Loucy (cell line): ENCODE data around the gene GAB2.

Source experiments
- H2AFZ ChIP-seq: fragments of 200-600 bp; sonication (generic); 2 replicates; pipeline ENCODE4 v1.6.0; 2016; ENCODE audit warnings: antibody characterized with exemption, mild to moderate bottlenecking, low read length, moderate library complexity
- H3F3A ChIP-seq: fragments of 200-600 bp; 2 replicates; pipeline ENCODE4 v1.6.0; 2016; ENCODE audit warnings: antibody characterized with exemption, low read depth, mild to moderate bottlenecking
- H3K27me3 ChIP-seq: fragments of 200-600 bp; sonication (generic); 2 replicates; pipeline ENCODE4 v1.6.1; 2014; ENCODE audit warnings: low read length, mild to moderate bottlenecking; ENCODE audit not compliant: insufficient read depth, poor library complexity, severe bottlenecking
- H3K36me3 ChIP-seq: fragments of 200-600 bp; sonication (generic); 2 replicates; pipeline ENCODE4 v1.6.1; 2016; ENCODE audit warnings: low read length; ENCODE audit not compliant: insufficient read depth
- H3K4me1 ChIP-seq: fragments of 200-600 bp; sonication (generic); 2 replicates; pipeline ENCODE4 v1.5.1; 2014; ENCODE audit warnings: low read length, mild to moderate bottlenecking; ENCODE audit not compliant: insufficient read depth, poor library complexity, severe bottlenecking
- H3K4me2 ChIP-seq: fragments of 200-600 bp; sonication (generic); 2 replicates; pipeline ENCODE4 v1.6.0; 2014; ENCODE audit warnings: antibody characterized with exemption, low read length, low read depth, mild to moderate bottlenecking; ENCODE audit not compliant: poor library complexity, severe bottlenecking
- H3K4me3 ChIP-seq: fragments of 200-600 bp; sonication (generic); 2 replicates; pipeline ENCODE4 v1.5.1; 2014; ENCODE audit warnings: low read length, mild to moderate bottlenecking, mixed read lengths; ENCODE audit not compliant: poor library complexity, severe bottlenecking
- H3K79me2 ChIP-seq: fragments of 200-600 bp; sonication (generic); 2 replicates; pipeline ENCODE4 v1.6.1; 2014; ENCODE audit warnings: low read length; ENCODE audit not compliant: insufficient read depth
- H3K9ac ChIP-seq: fragments of 200-600 bp; sonication (generic); 2 replicates; pipeline ENCODE4 v1.6.0; 2014; ENCODE audit warnings: mild to moderate bottlenecking, low read depth, low read length, moderate library complexity; ENCODE audit not compliant: poor library complexity, severe bottlenecking
- H3K9me2 ChIP-seq: fragments of 200-600 bp; sonication (generic); replicated peaks from 2 replicates; pipeline ENCODE4 v1.6.1; 2016; ENCODE audit warnings: low read depth, low read length, mixed read lengths
- H3K9me3 ChIP-seq: fragments of 200-600 bp; sonication (generic); 2 replicates; pipeline ENCODE4 v1.6.1; 2014; ENCODE audit warnings: mild to moderate bottlenecking, antibody characterized with exemption, low read length, low read depth; ENCODE audit not compliant: insufficient read depth
- H4K20me1 ChIP-seq: fragments of 200-600 bp; sonication (generic); 2 replicates; pipeline ENCODE4 v1.6.0; 2014; ENCODE audit warnings: antibody characterized with exemption, low read length, mild to moderate bottlenecking; ENCODE audit not compliant: insufficient read depth, poor library complexity, severe bottlenecking
- EZH2phosphoT487 ChIP-seq: fragments of 200-600 bp; IDR thresholded peaks from 2 replicates; pipeline ENCODE4 v1.6.1; 2018; ENCODE audit warnings: antibody characterized with exemption, mild to moderate bottlenecking, moderate library complexity, borderline replicate concordance
- TF ChIP-seq, protein P1 (sequence below): fragments of 200-600 bp; sonication (generic); conservative IDR thresholded peaks from 2 replicates; pipeline ENCODE4 v1.5.1; 2014; ENCODE audit warnings: mild to moderate bottlenecking, antibody characterized with exemption, low read length

GAB2 gene

DNA sequence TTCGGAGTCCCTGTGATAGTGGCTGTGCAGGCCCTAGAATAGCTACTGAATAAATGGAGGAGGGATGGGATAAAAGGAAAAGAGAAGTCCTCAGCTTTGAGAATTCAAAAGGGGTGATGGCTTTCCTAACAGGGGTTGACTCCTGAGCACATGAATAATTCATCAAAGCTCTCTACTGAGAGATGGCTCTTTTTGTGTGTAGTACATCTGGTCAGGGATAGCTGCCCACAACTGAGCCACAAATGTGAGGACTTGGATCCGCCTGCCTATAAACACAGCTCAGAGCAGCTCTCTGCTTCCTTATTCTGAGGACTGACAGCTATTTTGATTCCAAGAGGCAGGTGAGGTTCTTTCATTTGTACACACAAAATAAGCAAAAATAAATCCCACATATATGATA, 146.6 kb downstream of the GAB2 start:
- TF ChIP-seq, protein P1, sequence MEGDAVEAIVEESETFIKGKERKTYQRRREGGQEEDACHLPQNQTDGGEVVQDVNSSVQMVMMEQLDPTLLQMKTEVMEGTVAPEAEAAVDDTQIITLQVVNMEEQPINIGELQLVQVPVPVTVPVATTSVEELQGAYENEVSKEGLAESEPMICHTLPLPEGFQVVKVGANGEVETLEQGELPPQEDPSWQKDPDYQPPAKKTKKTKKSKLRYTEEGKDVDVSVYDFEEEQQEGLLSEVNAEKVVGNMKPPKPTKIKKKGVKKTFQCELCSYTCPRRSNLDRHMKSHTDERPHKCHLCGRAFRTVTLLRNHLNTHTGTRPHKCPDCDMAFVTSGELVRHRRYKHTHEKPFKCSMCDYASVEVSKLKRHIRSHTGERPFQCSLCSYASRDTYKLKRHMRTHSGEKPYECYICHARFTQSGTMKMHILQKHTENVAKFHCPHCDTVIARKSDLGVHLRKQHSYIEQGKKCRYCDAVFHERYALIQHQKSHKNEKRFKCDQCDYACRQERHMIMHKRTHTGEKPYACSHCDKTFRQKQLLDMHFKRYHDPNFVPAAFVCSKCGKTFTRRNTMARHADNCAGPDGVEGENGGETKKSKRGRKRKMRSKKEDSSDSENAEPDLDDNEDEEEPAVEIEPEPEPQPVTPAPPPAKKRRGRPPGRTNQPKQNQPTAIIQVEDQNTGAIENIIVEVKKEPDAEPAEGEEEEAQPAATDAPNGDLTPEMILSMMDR, result no peak
- no peak for TF ChIP-seq EZH2phosphoT487
- Histone ChIP-seq H3F3A (no peaks in the 10 kb centered on the region), H3K4me1 (no peaks in the 10 kb centered on the region), H3K4me2 (no peak overlapping the region), H3K4me3 (no peak overlapping the region), H3K79me2 (no peaks in the 10 kb centered on the region), H3K9ac (no peak overlapping the region), H3K27me3 (no peaks in the 10 kb centered on the region), H3K9me3 (0 out of 2 replicates have a peak, but pooled peaks cover 2% of the 10 kb centered on the region), H4K20me1 (no peaks in the 10 kb centered on the region), H2AFZ (no peak overlapping the region), H3K36me3 (no peaks in the 10 kb centered on the region), H3K9me2 (no peaks in the 10 kb centered on the region)

GRCh38 chr11:78269806-78270205, 147.8 kb downstream of the GAB2 start:
- TF ChIP-seq EZH2phosphoT487, result no peak
- TF ChIP-seq, protein P1, result no peak
- Histone ChIP-seq H3K36me3 (no peaks in the 10 kb centered on the region), H3K4me1 (no peaks in the 10 kb centered on the region), H3K9ac (no peak overlapping the region), H2AFZ (no peak overlapping the region), H3K4me3 (no peak overlapping the region), H3F3A (no peaks in the 10 kb centered on the region), H3K9me2 (no peaks in the 10 kb centered on the region), H3K9me3 (0 out of 2 replicates have a peak, but pooled peaks cover 2% of the 10 kb centered on the region), H3K27me3 (no peaks in the 10 kb centered on the region), H4K20me1 (no peaks in the 10 kb centered on the region), H3K79me2 (no peaks in the 10 kb centered on the region), H3K4me2 (no peak overlapping the region)

GRCh38 chr11:78268591-78269410, 148.8 kb downstream of the GAB2 start:
- Histone ChIP-seq H3K4me2 (no peak overlapping the region), H3F3A (no peaks in the 10 kb centered on the region), H3K9me2 (no peaks in the 10 kb centered on the region), H3K9ac (no peak overlapping the region), H3K4me3 (no peak overlapping the region), H3K4me1 (no peaks in the 10 kb centered on the region), H4K20me1 (no peaks in the 10 kb centered on the region), H2AFZ (no peak overlapping the region), H3K79me2 (no peaks in the 10 kb centered on the region), H3K9me3 (0 out of 2 replicates have a peak, but pooled peaks cover 2% of the 10 kb centered on the region), H3K27me3 (no peaks in the 10 kb centered on the region), H3K36me3 (no peaks in the 10 kb centered on the region)
- TF ChIP-seq, protein P1, result no peak
- TF ChIP-seq EZH2phosphoT487, result no peak
